Bronchial epithelial cell (primary cell): Measurements from ENCODE around the gene NR2F6. TPM values are rescaled to one million over a fixed set of nuclear protein-coding genes. Genes with fewer than 3 reads are reported as not detected.

Experiments used
- DNase-seq: peaks from one replicate; pipeline ENCODE4 v3.0.0-alpha.2; 2010; ENCODE audit warnings: low read depth
- FAIRE-seq: peaks from 2 replicates; lab custom pipeline; 2011; peaks lifted over from hg19 to GRCh38; lab: Jason Lieb, UNC
- H3K27me3 ChIP-seq: 2 replicates; pipeline ENCODE4 v1.5.1; 2011; ENCODE audit warnings: low read length; ENCODE audit not compliant: control insufficient read depth, insufficient read depth
- H3K36me3 ChIP-seq: 2 replicates; pipeline ENCODE4 v1.5.1; 2011; ENCODE audit warnings: low read length; ENCODE audit not compliant: control insufficient read depth, insufficient read depth
- H3K4me3 ChIP-seq: 2 replicates; pipeline ENCODE4 v1.5.1; 2011; ENCODE audit warnings: mild to moderate bottlenecking, low read depth, low read length, control low read depth
- total RNA-seq: library from RNA; depleted of rRNA; stranded (reverse); fragments of >200 nt; gene quantifications from 2 replicates; pipeline ENCODE4 v1.2.1, GENCODE V29; 2014
- TF ChIP-seq, protein P1 (sequence below): IDR thresholded peaks from 2 replicates; pipeline ENCODE4 v1.5.1; 2011; ENCODE audit warnings: mild to moderate bottlenecking, moderate library complexity, low read length, control low read depth, inconsistent platforms; ENCODE audit not compliant: insufficient read depth, severe bottlenecking

The NR2F6 gene
- total RNA-seq, 1 donor from 2014 or later: 124 TPM

DNA sequence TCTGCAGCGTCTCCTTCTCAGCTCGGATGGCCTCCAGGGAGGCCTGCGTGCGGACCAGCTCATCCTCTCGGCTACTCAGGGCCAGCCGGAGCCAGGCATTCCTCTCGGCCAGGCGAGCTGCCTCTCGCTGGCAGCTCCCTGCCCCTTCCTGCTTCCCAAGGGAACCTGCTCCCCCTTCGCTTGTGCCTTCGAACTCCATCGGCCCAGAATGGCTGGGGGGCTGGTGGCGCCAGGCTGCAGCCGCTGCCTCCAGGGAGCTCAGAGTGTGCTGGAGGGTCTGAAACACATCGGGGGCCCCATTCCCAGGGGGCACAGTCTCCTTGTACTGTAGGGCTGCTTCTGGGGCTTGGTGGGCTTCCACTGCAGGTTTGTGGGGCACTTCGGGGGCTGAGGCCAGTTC lies 16.8 kb upstream of the NR2F6 start:
- H3K4me3 ChIP-seq: no peak overlapping the region
- no peak for FAIRE-seq
- H3K27me3 ChIP-seq: no peaks in the 10 kb centered on the region
- no peak for DNase-seq
- TF ChIP-seq, protein P1, sequence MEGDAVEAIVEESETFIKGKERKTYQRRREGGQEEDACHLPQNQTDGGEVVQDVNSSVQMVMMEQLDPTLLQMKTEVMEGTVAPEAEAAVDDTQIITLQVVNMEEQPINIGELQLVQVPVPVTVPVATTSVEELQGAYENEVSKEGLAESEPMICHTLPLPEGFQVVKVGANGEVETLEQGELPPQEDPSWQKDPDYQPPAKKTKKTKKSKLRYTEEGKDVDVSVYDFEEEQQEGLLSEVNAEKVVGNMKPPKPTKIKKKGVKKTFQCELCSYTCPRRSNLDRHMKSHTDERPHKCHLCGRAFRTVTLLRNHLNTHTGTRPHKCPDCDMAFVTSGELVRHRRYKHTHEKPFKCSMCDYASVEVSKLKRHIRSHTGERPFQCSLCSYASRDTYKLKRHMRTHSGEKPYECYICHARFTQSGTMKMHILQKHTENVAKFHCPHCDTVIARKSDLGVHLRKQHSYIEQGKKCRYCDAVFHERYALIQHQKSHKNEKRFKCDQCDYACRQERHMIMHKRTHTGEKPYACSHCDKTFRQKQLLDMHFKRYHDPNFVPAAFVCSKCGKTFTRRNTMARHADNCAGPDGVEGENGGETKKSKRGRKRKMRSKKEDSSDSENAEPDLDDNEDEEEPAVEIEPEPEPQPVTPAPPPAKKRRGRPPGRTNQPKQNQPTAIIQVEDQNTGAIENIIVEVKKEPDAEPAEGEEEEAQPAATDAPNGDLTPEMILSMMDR: no peak
- no peaks in the 10 kb centered on the region for H3K36me3 ChIP-seq

DNA sequence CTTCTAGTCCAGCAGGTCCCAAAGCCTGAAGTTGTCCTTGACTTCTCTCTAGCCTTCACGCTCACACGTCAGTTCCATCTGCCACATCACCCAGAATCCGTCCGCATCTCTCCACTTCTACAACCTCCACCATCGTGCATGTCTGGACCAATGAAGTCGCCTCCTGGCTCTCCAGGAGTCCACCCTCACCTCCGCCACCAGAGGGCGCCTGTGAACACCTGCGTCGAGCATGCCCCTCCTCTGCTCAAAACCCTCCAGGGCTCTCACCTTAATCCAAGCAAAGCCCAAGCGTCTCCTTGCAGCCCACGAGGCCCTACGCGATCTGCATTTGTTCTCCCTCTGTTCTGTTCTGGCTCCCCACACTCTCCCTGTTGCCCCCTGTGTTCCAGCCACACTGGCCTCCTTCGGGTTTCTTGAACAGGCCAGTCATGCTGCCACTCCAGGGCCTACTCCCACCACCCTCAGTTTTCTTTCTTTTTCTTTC lies 15.2 kb upstream of the NR2F6 start:
- DNase-seq: peak; percentile 67
- no peaks in the 10 kb centered on the region for H3K27me3 ChIP-seq
- no peak overlapping the region for H3K4me3 ChIP-seq
- TF ChIP-seq, protein P1: peak; percentile 99
- FAIRE-seq: no peak
- no peaks in the 10 kb centered on the region for H3K36me3 ChIP-seq

DNA sequence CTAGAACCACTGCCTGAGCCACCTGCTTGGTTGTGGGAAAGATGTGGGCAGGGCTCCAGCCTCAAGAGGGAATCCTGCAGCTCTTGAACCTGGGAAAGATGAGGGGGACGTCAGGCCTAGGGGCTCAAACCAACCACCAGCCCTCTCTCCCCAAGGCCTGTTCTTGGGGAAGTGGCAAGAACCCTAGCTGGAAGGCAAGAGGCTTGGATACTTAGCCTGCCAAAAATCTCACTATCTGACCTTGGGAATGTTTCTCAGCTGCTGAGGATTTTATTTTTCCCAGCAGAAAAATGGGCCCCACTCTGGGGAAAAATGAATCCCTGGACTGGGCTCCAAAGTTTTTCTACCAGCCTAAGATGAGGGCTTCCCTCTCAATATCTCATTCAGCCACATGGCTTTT lies 14.2 kb upstream of the NR2F6 start:
- H3K4me3 ChIP-seq: no peak overlapping the region
- H3K27me3 ChIP-seq: no peaks in the 10 kb centered on the region
- no peaks in the 10 kb centered on the region for H3K36me3 ChIP-seq
- no peak for FAIRE-seq
- no peak for DNase-seq
- TF ChIP-seq, protein P1: no peak

DNA sequence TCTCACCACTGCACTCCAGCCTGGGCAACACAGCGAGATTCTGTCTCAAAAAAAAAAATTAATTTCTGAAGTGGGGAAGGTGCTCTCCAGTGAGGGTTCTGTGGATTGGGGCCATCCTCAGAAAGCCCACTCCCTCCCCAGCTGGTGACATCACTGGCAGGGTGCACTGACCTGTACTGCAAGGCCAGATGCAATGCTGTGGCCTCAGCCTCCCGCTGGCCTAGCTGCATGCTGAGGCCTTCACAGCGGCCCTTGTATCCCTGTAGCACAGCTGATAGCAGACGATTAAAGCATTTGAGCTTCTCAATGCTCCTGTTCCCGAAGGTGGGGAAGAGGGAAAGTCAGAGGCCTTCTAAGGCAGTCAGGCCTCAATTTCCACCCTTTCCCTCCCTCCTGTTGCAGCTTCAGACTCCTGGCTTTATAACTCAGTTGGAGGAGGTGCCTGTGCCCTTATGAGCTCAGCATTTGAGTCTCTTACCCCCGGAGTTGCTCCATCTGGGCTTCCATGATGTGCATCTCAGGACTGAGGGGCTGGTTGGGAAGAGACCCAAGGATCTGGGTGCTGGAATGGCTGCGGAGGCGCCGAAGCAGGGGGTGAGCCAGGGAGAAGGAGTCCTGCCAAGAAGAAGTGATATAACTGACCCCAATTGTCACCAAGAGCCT lies 13.5 kb upstream of the NR2F6 start:
- DNase-seq (no peak), FAIRE-seq (no peak)
- TF ChIP-seq, protein P1: no peak
- H3K4me3 ChIP-seq: no peak overlapping the region
- H3K27me3 ChIP-seq: no peaks in the 10 kb centered on the region
- H3K36me3 ChIP-seq: no peaks in the 10 kb centered on the region

DNA sequence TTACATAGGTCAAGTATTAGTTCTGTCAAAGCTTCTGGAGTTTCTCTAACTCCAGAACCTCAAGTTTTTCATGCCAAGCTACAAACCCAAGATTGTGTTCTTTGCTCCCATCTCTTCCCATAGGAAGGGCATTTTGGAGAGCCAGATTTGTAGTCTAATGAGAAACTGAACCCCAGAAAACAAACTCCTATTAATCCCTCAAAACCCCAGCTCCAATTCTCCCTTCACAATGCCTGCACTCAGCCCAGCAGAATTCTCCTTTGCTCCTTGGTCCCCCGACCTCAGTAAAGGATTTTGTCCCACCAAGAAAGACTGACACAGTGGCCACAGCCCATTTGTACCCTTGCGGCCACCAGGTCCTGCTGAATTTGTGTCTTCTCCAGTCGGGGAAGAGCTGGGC lies 10.4 kb upstream of the NR2F6 start:
- Histone ChIP-seq H3K36me3 (no peaks in the 10 kb centered on the region), H3K27me3 (no peaks in the 10 kb centered on the region), H3K4me3 (no peak overlapping the region)
- TF ChIP-seq, protein P1: no peak
- DNase-seq: no peak
- FAIRE-seq: no peak
